HepG2 (cell line): ENCODE results near the gene PPP6R2. TPM values are rescaled to one million over a fixed set of nuclear protein-coding genes. Genes with fewer than 3 reads are reported as not detected.
A peak's percentile ranks its signal among the peaks of the same experiment; 100 is the strongest.

ENCODE experiments used
- ATF5 ChIP-seq: sonication (generic); formaldehyde crosslinking; IDR thresholded peaks from 2 replicates; pipeline ENCODE4 v1.4.0; 2020; ENCODE audit warnings: mild to moderate bottlenecking, low read depth, missing genetic modification reagents
- MXD1 ChIP-seq: sonication (generic); formaldehyde crosslinking; IDR thresholded peaks from 2 replicates; pipeline ENCODE4 v1.4.0; 2020; ENCODE audit warnings: mild to moderate bottlenecking, missing genetic modification reagents
- NFYB ChIP-seq: sonication (generic); formaldehyde crosslinking; IDR thresholded peaks from 2 replicates; pipeline ENCODE4 v1.4.0; 2020; ENCODE audit warnings: missing genetic modification reagents
- RAD51 ChIP-seq: fragments of 450-650 bp; IDR thresholded peaks from 2 replicates; pipeline ENCODE4 v1.6.1; 2016; ENCODE audit warnings: borderline replicate concordance
- SMYD3 ChIP-seq: sonication (generic); formaldehyde crosslinking; IDR thresholded peaks from 2 replicates; pipeline ENCODE4 v1.8.1; 2023; ENCODE audit warnings: mild to moderate bottlenecking, missing genetic modification reagents
- SYNCRIP ChIP-seq: fragments of 200-400 bp; formaldehyde crosslinking; IDR thresholded peaks from 2 replicates; pipeline ENCODE4 v1.6.1; 2018; ENCODE audit warnings: mild to moderate bottlenecking, low read depth, low read length; ENCODE audit not compliant: insufficient read depth
- TFDP1 ChIP-seq: IDR thresholded peaks from 2 replicates; pipeline ENCODE4 v1.6.1; 2016; ENCODE audit warnings: missing compliant biosample characterization, missing genetic modification reagents, borderline replicate concordance
- ZBTB3 ChIP-seq: sonication (generic); formaldehyde crosslinking; IDR thresholded peaks from 2 replicates; pipeline ENCODE4 v1.4.0; 2020; ENCODE audit warnings: low read depth, mild to moderate bottlenecking, moderate library complexity, missing genetic modification reagents, borderline replicate concordance
- ZBTB49 ChIP-seq: sonication (generic); formaldehyde crosslinking; IDR thresholded peaks from 2 replicates; pipeline ENCODE4 v1.4.0; 2020; ENCODE audit warnings: missing genetic modification reagents, borderline replicate concordance
- ZNF552 ChIP-seq: sonication (generic); formaldehyde crosslinking; IDR thresholded peaks from 2 replicates; pipeline ENCODE4 v1.9.0; 2022; ENCODE audit warnings: missing genetic modification reagents, mild to moderate bottlenecking, borderline replicate concordance
- ZNF564 ChIP-seq: sonication (generic); formaldehyde crosslinking; IDR thresholded peaks from 2 replicates; pipeline ENCODE4 v1.8.1; 2023; ENCODE audit warnings: mild to moderate bottlenecking, missing genetic modification reagents
- ZNF607 ChIP-seq: sonication (generic); formaldehyde crosslinking; IDR thresholded peaks from 2 replicates; pipeline ENCODE4 v1.5.1; 2020; ENCODE audit warnings: missing genetic modification reagents, mild to moderate bottlenecking, borderline replicate concordance
- ZNF609 ChIP-seq: sonication (generic); formaldehyde crosslinking; IDR thresholded peaks from 2 replicates; pipeline ENCODE4 v1.4.0; 2020; ENCODE audit warnings: mild to moderate bottlenecking, missing genetic modification reagents, borderline replicate concordance
- polyA plus RNA-seq, 8 experiments: library from polyadenylated mRNA; depleted of rRNA in 3 of 8; stranded (reverse) in 7 of 8; unstranded in 1 of 8; fragments of >200 nt; fragmentation: Illumina TruSeq in 4 of 8; extraction: Trizol in 4 of 8; gene quantifications; 2 replicates each; pipeline versions ENCODE4 v1.2.1 to v1.2.3, GENCODE V29; 2011 to 2016; ENCODE audit warnings: low read depth in 4 of 8, missing spikeins in 1 of 8, mixed read lengths in 1 of 8; ENCODE audit not compliant: insufficient read depth in 1 of 8
- total RNA-seq, 5 experiments: library from RNA; depleted of rRNA; stranded (reverse); fragments of >200 nt; fragmentation: Illumina TruSeq; extraction: Trizol; gene quantifications; 2 replicates each; pipeline ENCODE4 v1.2.3, GENCODE V29; 2016; ENCODE audit warnings: low read depth in 1 of 5

The PPP6R2 gene
- total and polyA plus RNA-seq, 2 of the 13 experiments (the other 11 are each of a cell fraction or from before 2014, with no cell fraction given) = 55.0 to 102 TPM

GRCh38 chr22:50485221-50486131 is 142.3 kb downstream of the PPP6R2 start (continued):
- TF ChIP-seq ZNF609 (CRISPR knock-in tag) (peak; percentile 32; the same call in 1 of the 2 replicates), NFYB (CRISPR knock-in tag) (no peak), ATF5 (CRISPR knock-in tag) (no peak), SYNCRIP (no peak), SMYD3 (CRISPR knock-in tag) (peak; percentile 88), ZNF564 (CRISPR knock-in tag) (0 out of 2 replicates have a peak, but pooled peaks have one; percentile 41), ZNF552 (0 out of 2 replicates have a peak, but pooled peaks have one; percentile 32), RAD51 (peak; percentile 91), TFDP1 (CRISPR knock-in tag) (peak; percentile 46; the same call in 1 of the 2 replicates), ZBTB3 (CRISPR knock-in tag) (no peak), ZNF607 (peak; percentile 47; the same call in 1 of the 2 replicates), ZBTB49 (CRISPR knock-in tag) (no peak), MXD1 (CRISPR knock-in tag) (peak; percentile 54; the same call in 1 of the 2 replicates)
